H9 (cell line): ENCODE measurements around the gene NCAPG. TPM values are rescaled to one million over a fixed set of nuclear protein-coding genes. Genes with fewer than 3 reads are reported as not detected.

Source experiments
- DNase-seq: peaks from one replicate; pipeline ENCODE4 v3.0.0-alpha.2; 2017
- H2AFZ ChIP-seq: one replicate; pipeline ENCODE4 v1.6.1; 2013; ENCODE audit warnings: mild to moderate bottlenecking, low read length, control low read depth, moderate library complexity
- H2AK5ac ChIP-seq: 2 replicates; pipeline ENCODE4 v1.6.1; 2013; ENCODE audit warnings: low read length, control low read depth, mixed read lengths; ENCODE audit not compliant: insufficient read length
- H2BK120ac ChIP-seq: one replicate; pipeline ENCODE4 v1.6.1; 2013; ENCODE audit warnings: low read depth, mild to moderate bottlenecking, low read length, control low read depth, inconsistent platforms; ENCODE audit not compliant: poor library complexity, severe bottlenecking
- H2BK12ac ChIP-seq: 2 replicates; pipeline ENCODE4 v1.6.1; 2013; ENCODE audit warnings: low read length, control low read depth, mixed read lengths, low read depth; ENCODE audit not compliant: insufficient read length
- H2BK15ac ChIP-seq: 2 replicates; pipeline ENCODE4 v1.6.1; 2013; ENCODE audit warnings: low read depth, low read length, control low read depth
- H2BK20ac ChIP-seq: one replicate; pipeline ENCODE4 v1.6.1; 2013; ENCODE audit warnings: low read depth, mild to moderate bottlenecking, low read length, control low read depth, inconsistent platforms; ENCODE audit not compliant: poor library complexity, severe bottlenecking
- H2BK5ac ChIP-seq: 2 replicates; pipeline ENCODE4 v1.6.1; 2013; ENCODE audit warnings: low read length, control low read depth, mixed read lengths; ENCODE audit not compliant: insufficient read length
- H3K14ac ChIP-seq: 2 replicates; pipeline ENCODE4 v1.6.1; 2013; ENCODE audit warnings: low read length, control low read depth; ENCODE audit not compliant: insufficient read depth
- H3K18ac ChIP-seq: 2 replicates; pipeline ENCODE4 v1.6.1; 2013; ENCODE audit warnings: low read depth, mild to moderate bottlenecking, mixed read lengths, low read length, control low read depth; ENCODE audit not compliant: insufficient read length
- H3K23ac ChIP-seq: 2 replicates; pipeline ENCODE4 v1.6.1; 2013; ENCODE audit warnings: low read length, control low read depth, mixed read lengths, low read depth; ENCODE audit not compliant: insufficient read length
- H3K23me2 ChIP-seq: 2 replicates; pipeline ENCODE4 v1.6.1; 2013; ENCODE audit warnings: low read depth, mild to moderate bottlenecking, mixed read lengths, low read length, control low read depth; ENCODE audit not compliant: insufficient read length, poor library complexity, severe bottlenecking
- H3K27ac ChIP-seq: 2 replicates; pipeline ENCODE4 v1.5.1; 2013; ENCODE audit warnings: low read length, control low read depth, mixed read lengths, low read depth; ENCODE audit not compliant: insufficient read length
- H3K27me3 ChIP-seq: 2 replicates; pipeline ENCODE4 v1.6.1; 2013; ENCODE audit warnings: low read length, control low read depth, inconsistent platforms; ENCODE audit not compliant: insufficient read depth
- H3K4ac ChIP-seq: 2 replicates; pipeline ENCODE4 v1.6.1; 2013; ENCODE audit warnings: low read depth, mild to moderate bottlenecking, control low read depth, inconsistent platforms, low read length, moderate library complexity
- H3K4me1 ChIP-seq: 2 replicates; pipeline ENCODE4 v1.6.1; 2013; ENCODE audit warnings: low read length, control low read depth, inconsistent platforms; ENCODE audit not compliant: insufficient read depth
- H3K4me2 ChIP-seq: 2 replicates; pipeline ENCODE4 v1.6.1; 2013; ENCODE audit warnings: low read length, control low read depth, mixed read lengths; ENCODE audit not compliant: insufficient read length, insufficient read depth
- H3K56ac ChIP-seq: 2 replicates; pipeline ENCODE4 v1.6.1; 2013; ENCODE audit warnings: low read depth, mild to moderate bottlenecking, mixed read lengths, low read length, control low read depth; ENCODE audit not compliant: insufficient read length
- H3K79me1 ChIP-seq: 2 replicates; pipeline ENCODE4 v1.6.1; 2013; ENCODE audit warnings: low read depth, mild to moderate bottlenecking, moderate library complexity, low read length, control low read depth, inconsistent platforms; ENCODE audit not compliant: insufficient read depth, poor library complexity, severe bottlenecking
- H3K79me2 ChIP-seq: 2 replicates; pipeline ENCODE4 v1.6.1; 2013; ENCODE audit warnings: low read length, control low read depth, inconsistent platforms; ENCODE audit not compliant: insufficient read depth
- H3K9ac ChIP-seq: 2 replicates; pipeline ENCODE4 v1.6.1; 2013; ENCODE audit warnings: low read length, control low read depth, mixed read lengths; ENCODE audit not compliant: insufficient read length; ENCODE audit errors: extremely low read depth
- H3K9me3 ChIP-seq: one replicate; pipeline ENCODE4 v1.6.1; 2013; ENCODE audit warnings: low read depth, low read length, inconsistent platforms; ENCODE audit not compliant: control insufficient read depth
- H3T11ph ChIP-seq: one replicate; pipeline ENCODE4 v1.6.1; 2013; ENCODE audit warnings: mild to moderate bottlenecking, low read length, control low read depth, inconsistent platforms
- H4K20me1 ChIP-seq: one replicate; pipeline ENCODE4 v1.6.1; 2013; ENCODE audit not compliant: control insufficient read depth, insufficient read length, insufficient read depth
- H4K5ac ChIP-seq: 2 replicates; pipeline ENCODE4 v1.6.1; 2013; ENCODE audit warnings: low read depth, mild to moderate bottlenecking, mixed read lengths, low read length, control low read depth; ENCODE audit not compliant: insufficient read length
- H4K8ac ChIP-seq: replicated peaks from 2 replicates; pipeline ENCODE4 v1.6.1; 2013; ENCODE audit warnings: low read length, control low read depth, mixed read lengths, low read depth; ENCODE audit not compliant: insufficient read length
- H4K91ac ChIP-seq: 2 replicates; pipeline ENCODE4 v1.6.1; 2013; ENCODE audit warnings: low read depth, mild to moderate bottlenecking, moderate library complexity, mixed read lengths, low read length, control low read depth; ENCODE audit not compliant: insufficient read length
- H3K27ac Mint-ChIP-seq, 3 experiments: 2 replicates in 2 of 3; 3 replicates in 1 of 3; pipeline ENCODE4 v1.8.0; 2020 to 2021; ENCODE audit warnings: mixed read lengths in 3 of 3, mild to moderate bottlenecking in 1 of 3, moderate library complexity in 1 of 3
- H3K27me3 Mint-ChIP-seq: 2 replicates; pipeline ENCODE4 v1.8.0; 2021; ENCODE audit warnings: low read depth, mild to moderate bottlenecking, moderate library complexity, mixed read lengths
- H3K36me3 Mint-ChIP-seq, 3 experiments: 2 replicates in 2 of 3; 3 replicates in 1 of 3; pipeline ENCODE4 v1.8.0; 2020 to 2021; ENCODE audit warnings: low read depth in 3 of 3, mixed read lengths in 3 of 3; ENCODE audit not compliant: insufficient read depth in 1 of 3
- H3K4me1 Mint-ChIP-seq, 2 experiments: 2 replicates each; pipeline ENCODE4 v1.8.0; 2020; ENCODE audit warnings: mixed read lengths in 2 of 2
- H3K4me3 Mint-ChIP-seq, 2 experiments: 2 replicates in 1 of 2; 3 replicates in 1 of 2; pipeline ENCODE4 v1.8.0; 2020 to 2021; ENCODE audit warnings: mild to moderate bottlenecking in 2 of 2, mixed read lengths in 2 of 2, moderate library complexity in 1 of 2
- H3K9me3 Mint-ChIP-seq, 2 experiments: 2 replicates in 1 of 2; 3 replicates in 1 of 2; pipeline ENCODE4 v1.8.0; 2020; ENCODE audit warnings: mild to moderate bottlenecking in 2 of 2, mixed read lengths in 2 of 2, moderate library complexity in 1 of 2
- CTCF ChIP-seq: fragments of 200-600 bp; sonication (generic); conservative IDR thresholded peaks from 3 replicates; pipeline ENCODE4 v1.8.0; 2021; ENCODE audit warnings: antibody characterized with exemption, mild to moderate bottlenecking
- WGBS: extraction: QIAGEN DNeasy Blood & Tissue Kit; methylation state at CpG from one replicate; pipeline ENCODE4 v1.1.7; 2013; ENCODE audit warnings: missing lambda C conversion rate, low lambda C conversion rate, mixed read lengths; ENCODE audit not compliant: insufficient read length; ENCODE audit errors: extremely low coverage; 5-methylcytosine and 5-hydroxymethylcytosine counted together
- total RNA-seq: library from RNA; stranded (reverse); gene quantifications from 2 replicates; pipeline ENCODE4 v1.2.1, GENCODE V29; 2021

Gene NCAPG
- total RNA-seq, 1 experiment from 2014 or later, result 48.8 TPM

- H3K9me3 ChIP-seq, result peaks cover 4% of the 10 kb centered on the region
- no peak overlapping the region for H4K8ac ChIP-seq
- Mint-ChIP-seq H3K27ac (no peak overlapping the region), H3K9me3 (peaks cover 15 to 20% of the 10 kb centered on the region in 2 experiments; a peak in 4 of 5 replicates), H3K27me3 (no peaks in the 10 kb centered on the region; the same call in 1 of the 2 replicates), H3K4me3 (no peak overlapping the region), H3K4me1 (peaks cover 0 to under 1% of the 10 kb centered on the region in 2 experiments; a peak in 2 of 4 replicates), H3K36me3 (peaks cover 0 to 11% (median 8%) of the 10 kb centered on the region in 3 experiments; a peak in 2 of 7 replicates)
- H3K79me2 ChIP-seq, result no peaks in the 10 kb centered on the region
- no peak overlapping the region for H2BK5ac ChIP-seq
- no peak overlapping the region for H3K27ac ChIP-seq
- no peak overlapping the region for H3K56ac ChIP-seq
- H4K5ac ChIP-seq, result no peak overlapping the region
- H2AK5ac ChIP-seq, result no peak overlapping the region
- TF ChIP-seq CTCF, result no peak
- no peak overlapping the region for H3K23ac ChIP-seq
- no peaks in the 10 kb centered on the region for H3K79me1 ChIP-seq
- H3K4me1 ChIP-seq, result no peaks in the 10 kb centered on the region
- no peak overlapping the region for H2BK20ac ChIP-seq
- H2AFZ ChIP-seq, result no peak overlapping the region
- no peak overlapping the region for H2BK12ac ChIP-seq
- H3K14ac ChIP-seq, result no peak overlapping the region
- H3K4me2 ChIP-seq, result no peak overlapping the region
- H3K23me2 ChIP-seq, result no peaks in the 10 kb centered on the region
- no peak overlapping the region for H2BK120ac ChIP-seq
- no CpG with 5 or more reads among the region's 33 CpGs for WGBS
- no peak overlapping the region for H3K9ac ChIP-seq
- H3K18ac ChIP-seq, result no peak overlapping the region
- no peak for DNase-seq
- H4K91ac ChIP-seq, result no peak overlapping the region
- H4K20me1 ChIP-seq, result no peaks in the 10 kb centered on the region
- no peak overlapping the region for H2BK15ac ChIP-seq
- H3T11ph ChIP-seq, result no peak overlapping the region
- no peaks in the 10 kb centered on the region for H3K27me3 ChIP-seq
- no peak overlapping the region for H3K4ac ChIP-seq
Observed at GRCh38 chr4:17766826-17767458, 43.8 kb upstream of the NCAPG start.
